Immature natural killer cell (primary cell): ENCODE results near the gene ETV1. TPM values are rescaled to one million over a fixed set of nuclear protein-coding genes. Genes with fewer than 3 reads are reported as not detected.
"Not testable (repeated sequence)": the region's sequence is repeated elsewhere in the genome, so short reads cannot be mapped to it uniquely, and the experiment has no call there.

Experiments used
- DNase-seq, 3 donors: peaks; one replicate each; pipeline ENCODE4 v3.0.0; 2022; ENCODE audit warnings: mixed read lengths in 1 of 3
- H3K27ac Mint-ChIP-seq, 6 donors: one replicate each; pipeline ENCODE4 v1.8.0; 2020; ENCODE audit warnings: mixed read lengths in 6 of 6, mild to moderate bottlenecking in 5 of 6, inconsistent platforms in 4 of 6, moderate library complexity in 3 of 6
- H3K27me3 Mint-ChIP-seq, 3 donors: one replicate each; pipeline ENCODE4 v1.8.0; 2020 to 2021; ENCODE audit warnings: low read depth in 3 of 3, mild to moderate bottlenecking in 3 of 3, mixed read lengths in 3 of 3, moderate library complexity in 3 of 3, inconsistent platforms in 1 of 3
- H3K36me3 Mint-ChIP-seq, 3 donors: one replicate each; pipeline ENCODE4 v1.8.0; 2020; ENCODE audit warnings: mixed read lengths in 3 of 3, inconsistent platforms in 2 of 3, mild to moderate bottlenecking in 2 of 3
- H3K4me1 Mint-ChIP-seq, 2 donors: one replicate each; pipeline ENCODE4 v1.8.0; 2020; ENCODE audit warnings: inconsistent platforms in 2 of 2, mild to moderate bottlenecking in 2 of 2, mixed read lengths in 2 of 2, moderate library complexity in 1 of 2
- H3K4me3 Mint-ChIP-seq, 5 donors: one replicate each; pipeline ENCODE4 v1.8.0; 2020; ENCODE audit warnings: mild to moderate bottlenecking in 5 of 5, mixed read lengths in 5 of 5, inconsistent platforms in 3 of 5, moderate library complexity in 3 of 5
- H3K9me3 Mint-ChIP-seq, 6 donors: one replicate each; pipeline ENCODE4 v1.8.0; 2020; ENCODE audit warnings: mild to moderate bottlenecking in 6 of 6, mixed read lengths in 6 of 6, inconsistent platforms in 4 of 6, moderate library complexity in 3 of 6
- polyA plus RNA-seq, 3 donors: library from polyadenylated mRNA; unstranded; fragments of 300-500 nt; fragmentation: Illumina TruSeq; gene quantifications; one replicate each; pipeline ENCODE4 v1.2.3, GENCODE V29; 2021

ETV1 gene
- polyA plus RNA-seq, 3 donors from 2014 or later = not detected

- Mint-ChIP-seq H3K4me3 (no peak overlapping the region), H3K4me1 (no peaks in the 10 kb centered on the region), H3K27ac (no peak overlapping the region), H3K36me3 (peaks cover 0 to 5% (median 0%) of the 10 kb centered on the region in 3 donors), H3K9me3 (peaks cover 0 to 2% (median 0%) of the 10 kb centered on the region in 6 donors), H3K27me3 (peaks cover 0 to 3% (median 0%) of the 10 kb centered on the region in 3 donors)
- no peak for DNase-seq
Observed at GRCh38 chr7:13945670-13946069, 43.8 kb downstream of the ETV1 start.

GRCh38 chr7:13933536-13933935, 55.9 kb downstream of the ETV1 start:
- peaks cover 0 to 5% (median 0%) of the 10 kb centered on the region in 3 donors for H3K27me3 Mint-ChIP-seq
- no peak overlapping the region for H3K4me3 Mint-ChIP-seq
- H3K9me3 Mint-ChIP-seq = no peaks in the 10 kb centered on the region
- no peak overlapping the region for H3K27ac Mint-ChIP-seq
- no peaks in the 10 kb centered on the region for H3K36me3 Mint-ChIP-seq
- no peak for DNase-seq
- no peaks in the 10 kb centered on the region for H3K4me1 Mint-ChIP-seq

DNA sequence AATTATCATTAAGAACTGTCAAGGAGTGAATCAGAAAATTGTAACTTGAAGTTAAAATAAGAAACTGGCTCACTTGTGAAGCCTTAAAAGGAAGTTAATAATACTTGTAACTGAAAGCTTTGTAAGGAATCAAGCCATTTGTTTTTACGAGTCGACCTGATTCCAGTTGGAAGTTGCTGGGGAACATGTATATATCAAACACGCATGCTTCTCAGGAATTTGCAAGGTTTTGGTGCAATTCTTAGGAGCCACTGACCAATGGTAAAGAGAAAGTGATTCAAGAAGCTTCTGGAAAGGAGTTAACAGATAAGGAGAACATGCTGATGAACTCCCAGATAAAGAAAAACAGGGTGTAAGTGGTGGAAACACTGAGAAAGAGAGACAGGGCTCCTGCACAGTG, 56.4 kb downstream of the ETV1 start:
- H3K27me3 Mint-ChIP-seq = peaks cover 0 to 5% (median 0%) of the 10 kb centered on the region in 3 donors
- no peaks in the 10 kb centered on the region for H3K36me3 Mint-ChIP-seq
- H3K4me1 Mint-ChIP-seq = no peaks in the 10 kb centered on the region
- H3K9me3 Mint-ChIP-seq = no peaks in the 10 kb centered on the region
- H3K27ac Mint-ChIP-seq = no peak overlapping the region
- no peak for DNase-seq
- H3K4me3 Mint-ChIP-seq = no peak overlapping the region

DNA sequence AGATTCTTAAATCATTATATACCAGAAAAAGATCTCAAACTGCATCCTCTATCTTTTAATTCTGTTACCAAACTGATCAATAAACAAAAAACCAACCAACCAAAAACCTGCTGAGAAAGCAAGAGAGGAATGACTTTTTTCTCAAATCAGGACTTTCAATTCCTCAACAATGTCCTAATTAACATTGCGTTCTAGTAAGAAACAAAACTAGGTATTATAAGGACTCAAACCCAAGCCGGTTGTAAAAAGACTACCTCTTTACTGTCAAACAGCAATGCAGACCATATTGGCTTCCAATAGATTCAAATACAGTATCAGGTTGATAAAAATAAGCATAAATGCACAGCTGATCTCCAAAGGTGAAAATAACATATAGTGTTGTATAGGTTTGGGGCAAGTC, 57.3 kb downstream of the ETV1 start:
- H3K4me3 Mint-ChIP-seq = no peak overlapping the region
- no peaks in the 10 kb centered on the region for H3K4me1 Mint-ChIP-seq
- no peak overlapping the region for H3K27ac Mint-ChIP-seq
- DNase-seq = no peak
- H3K9me3 Mint-ChIP-seq = no peaks in the 10 kb centered on the region
- peaks cover 0 to 5% (median 0%) of the 10 kb centered on the region in 3 donors for H3K27me3 Mint-ChIP-seq
- H3K36me3 Mint-ChIP-seq = no peaks in the 10 kb centered on the region

GRCh38 chr7:13921062-13921461, 68.4 kb downstream of the ETV1 start:
- Mint-ChIP-seq H3K4me3 (no peak overlapping the region), H3K9me3 (no peaks in the 10 kb centered on the region), H3K4me1 (no peaks in the 10 kb centered on the region), H3K27ac (no peak overlapping the region), H3K27me3 (peaks cover 0 to 2% (median 0%) of the 10 kb centered on the region in 3 donors), H3K36me3 (no peaks in the 10 kb centered on the region)
- DNase-seq = no peak

DNA sequence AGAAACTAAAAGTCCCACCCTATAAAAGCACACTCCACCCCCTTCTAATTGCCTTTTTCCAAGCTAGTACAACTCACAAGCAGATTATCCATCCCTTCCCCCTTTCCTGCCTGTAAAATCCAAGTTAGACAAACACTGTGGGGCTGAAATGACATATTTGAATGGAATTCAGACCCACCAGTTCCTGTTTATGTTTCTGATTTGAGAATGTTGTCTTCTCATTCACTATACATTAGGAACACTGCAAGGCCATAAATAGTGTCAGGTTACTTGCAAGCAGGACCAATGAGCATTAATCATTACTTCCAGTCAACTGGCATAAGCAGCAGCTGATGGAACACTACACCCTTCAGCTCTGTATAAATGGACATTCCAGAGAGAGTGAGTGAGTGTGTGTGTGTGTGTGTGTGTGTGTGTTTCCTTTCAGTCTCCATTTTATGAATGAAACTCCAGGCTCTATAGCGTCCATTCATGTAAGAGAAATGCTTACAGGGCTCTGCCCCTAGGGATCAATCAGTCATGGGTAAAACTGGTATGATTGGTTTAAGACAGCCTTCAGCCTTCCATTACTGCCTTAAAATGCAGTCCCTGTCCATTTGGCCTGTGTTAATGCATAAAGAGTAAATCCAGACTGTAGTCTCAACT, 69.3 kb downstream of the ETV1 start:
- Mint-ChIP-seq H3K36me3 (no peaks in the 10 kb centered on the region), H3K4me1 (no peaks in the 10 kb centered on the region), H3K27me3 (peaks cover 0 to 2% (median 0%) of the 10 kb centered on the region in 3 donors), H3K4me3 (no peak overlapping the region), H3K27ac (no peak overlapping the region), H3K9me3 (no peaks in the 10 kb centered on the region)
- DNase-seq = no peak

DNA sequence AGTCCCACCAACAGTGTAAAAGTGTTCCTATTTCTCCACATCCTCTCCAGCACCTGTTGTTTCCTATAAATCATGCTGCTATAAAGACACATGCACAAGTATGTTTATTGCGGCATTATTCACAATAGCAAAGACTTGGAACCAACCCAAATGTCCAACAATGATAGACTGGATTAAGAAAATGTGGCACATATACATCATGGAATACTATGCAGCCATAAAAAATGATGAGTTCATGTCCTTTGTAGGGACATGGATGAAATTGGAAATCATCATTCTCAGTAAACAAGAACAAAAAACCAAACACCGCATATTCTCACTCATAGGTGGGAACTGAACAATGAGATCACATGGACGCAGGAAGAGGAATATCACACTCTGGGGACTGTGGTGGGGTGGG, 71.1 kb downstream of the ETV1 start:
- H3K4me3 Mint-ChIP-seq = not testable (repeated sequence)

DNA sequence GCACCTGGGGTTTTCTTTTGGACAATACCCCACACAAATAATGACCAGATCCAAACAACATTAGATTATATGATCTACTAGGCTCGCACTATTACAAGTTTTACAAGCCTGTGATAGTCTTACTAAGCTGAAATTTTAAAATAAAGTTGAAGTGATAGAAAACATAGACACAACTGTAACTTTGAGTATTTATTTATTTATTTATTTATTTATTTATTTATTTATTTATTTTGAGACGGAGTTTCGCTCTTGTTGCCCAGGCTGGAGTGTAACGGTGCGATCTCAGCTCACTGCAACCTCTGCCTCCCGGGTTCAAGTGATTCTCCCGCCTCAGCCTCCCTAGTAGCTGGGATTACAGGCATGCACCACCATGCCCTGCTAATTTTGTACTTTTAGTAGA, 72.4 kb downstream of the ETV1 start:
- not testable (repeated sequence) for H3K4me1 Mint-ChIP-seq, DNase-seq, H3K27ac Mint-ChIP-seq, H3K27me3 Mint-ChIP-seq, H3K4me3 Mint-ChIP-seq, H3K36me3 Mint-ChIP-seq, H3K9me3 Mint-ChIP-seq

More for the DNA sequence above, 71.1 kb downstream of the ETV1 start:
- not testable (repeated sequence) for DNase-seq, H3K27me3 Mint-ChIP-seq, H3K9me3 Mint-ChIP-seq, H3K4me1 Mint-ChIP-seq, H3K27ac Mint-ChIP-seq, H3K36me3 Mint-ChIP-seq

DNA sequence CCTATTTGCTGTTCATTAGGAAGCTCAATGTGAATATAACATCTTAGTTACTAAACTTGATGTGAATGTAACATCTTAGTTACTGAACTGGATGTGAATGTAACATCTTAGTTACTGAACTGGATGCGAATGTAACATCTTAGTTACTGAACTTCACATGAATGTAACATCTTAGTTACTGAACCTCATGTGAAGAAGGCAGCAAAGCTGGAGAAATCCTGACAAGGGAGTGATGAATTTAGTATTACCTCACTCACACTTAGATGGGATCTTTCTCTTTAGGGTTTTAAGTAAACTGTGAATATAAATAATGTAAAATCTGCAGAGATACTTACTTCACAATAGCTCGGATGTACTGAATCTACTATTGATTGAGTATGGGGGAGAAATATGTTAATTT, 73.6 kb downstream of the ETV1 start:
- H3K36me3 Mint-ChIP-seq = no peaks in the 10 kb centered on the region
- H3K27ac Mint-ChIP-seq = no peak overlapping the region
- no peak overlapping the region for H3K4me3 Mint-ChIP-seq
- no peaks in the 10 kb centered on the region for H3K27me3 Mint-ChIP-seq
- DNase-seq = no peak
- no peaks in the 10 kb centered on the region for H3K9me3 Mint-ChIP-seq
- H3K4me1 Mint-ChIP-seq = peaks cover 7 to 8% of the 10 kb centered on the region in 2 donors

DNA sequence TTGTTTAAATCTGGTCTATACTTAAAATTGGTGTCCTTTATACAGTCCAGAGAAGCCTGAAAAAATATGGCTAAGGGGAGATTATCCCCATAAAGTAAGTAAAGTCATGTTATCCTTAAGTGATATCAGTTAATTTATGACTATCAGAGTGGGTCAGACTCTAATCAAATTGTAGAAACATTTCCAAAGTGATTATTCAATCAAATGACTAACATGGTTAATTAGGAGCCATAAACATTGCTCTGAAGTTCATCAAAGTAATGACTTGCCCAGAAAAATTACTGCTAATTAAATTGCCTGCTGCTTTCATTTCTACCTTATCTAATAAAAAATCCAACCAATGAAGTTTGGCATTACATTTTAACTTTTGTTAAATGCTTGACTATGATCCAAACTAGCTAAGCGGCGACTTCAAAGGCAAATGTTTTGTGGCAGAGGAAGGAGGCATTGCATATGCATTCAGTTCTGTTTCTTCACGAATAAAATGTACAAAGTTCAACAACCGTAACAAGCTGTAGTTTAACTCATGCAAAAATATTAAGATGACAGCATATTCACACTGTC, 76.7 kb downstream of the ETV1 start:
- Mint-ChIP-seq H3K9me3 (no peaks in the 10 kb centered on the region), H3K27ac (no peak overlapping the region), H3K27me3 (peaks cover 0 to 4% (median 0%) of the 10 kb centered on the region in 3 donors), H3K4me1 (peaks cover 37 to 38% of the 10 kb centered on the region in 2 donors), H3K4me3 (no peak overlapping the region), H3K36me3 (no peaks in the 10 kb centered on the region)
- no peak for DNase-seq

DNA sequence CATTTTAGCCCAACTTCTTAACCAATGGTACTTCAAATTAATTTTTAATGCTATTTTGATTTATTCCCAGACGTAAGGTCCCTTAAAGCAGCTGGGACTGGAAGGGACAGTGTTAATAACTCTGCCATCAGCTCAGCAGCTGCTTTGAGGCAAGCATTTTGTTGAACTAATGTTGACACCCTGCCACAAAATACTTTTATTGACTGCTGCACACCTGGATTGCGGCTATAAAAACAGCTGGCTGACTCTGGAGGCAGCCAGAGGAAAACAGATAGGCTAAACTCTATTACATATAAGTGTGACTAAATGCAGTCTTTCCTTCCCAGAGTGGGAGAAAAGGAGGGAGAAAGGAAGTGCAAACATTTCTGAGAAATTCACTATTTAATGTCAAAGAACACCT, 77.6 kb downstream of the ETV1 start:
- Mint-ChIP-seq H3K27ac (no peak overlapping the region), H3K4me3 (no peak overlapping the region), H3K4me1 (peaks cover 40 to 44% of the 10 kb centered on the region in 2 donors), H3K27me3 (peaks cover 0 to 4% (median 0%) of the 10 kb centered on the region in 3 donors), H3K9me3 (no peaks in the 10 kb centered on the region), H3K36me3 (no peaks in the 10 kb centered on the region)
- no peak for DNase-seq

DNA sequence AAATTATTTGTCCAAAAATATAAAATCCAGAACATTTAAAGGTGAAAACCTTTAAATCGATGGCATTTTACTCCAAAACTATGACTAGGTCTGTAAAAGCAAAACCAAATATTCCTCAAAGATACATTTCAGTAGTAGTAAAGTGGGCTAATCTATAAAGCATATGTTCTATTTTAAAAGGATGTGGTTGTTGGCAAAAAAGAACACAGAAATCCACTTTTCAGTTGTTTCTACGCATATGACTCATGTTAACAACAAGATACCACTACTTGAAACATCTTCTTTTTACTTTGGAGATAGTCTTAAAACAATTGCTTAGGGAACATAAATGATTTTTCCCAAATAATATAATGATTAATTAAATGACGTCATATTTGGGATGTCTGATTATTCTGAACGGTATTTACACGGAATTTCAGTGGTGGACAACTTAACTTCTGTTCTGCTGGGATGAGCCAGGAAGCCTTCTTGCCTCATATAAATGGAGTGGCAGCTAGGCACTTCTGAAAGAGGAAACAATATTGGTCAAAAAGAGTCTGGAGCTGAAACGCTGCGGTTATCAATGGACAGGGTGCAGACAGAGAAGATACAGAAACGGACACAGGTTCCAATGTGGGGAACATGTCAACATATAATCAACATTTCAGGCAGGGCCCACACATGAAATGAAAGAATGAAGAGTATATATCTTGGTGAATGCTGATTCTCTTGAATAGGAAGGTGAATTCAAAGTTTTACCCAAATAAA, 78.5 kb downstream of the ETV1 start:
- Mint-ChIP-seq H3K27ac (peak overlapping the region in 3 of 6 donors; percentile 9 to 86 (median 42)), H3K4me3 (peak overlapping the region; percentile 4 to 58 (median 34)), H3K9me3 (no peaks in the 10 kb centered on the region), H3K4me1 (peaks cover 40 to 44% of the 10 kb centered on the region in 2 donors), H3K27me3 (peaks cover 0 to 4% (median 0%) of the 10 kb centered on the region in 3 donors), H3K36me3 (no peaks in the 10 kb centered on the region)
- DNase-seq = peak in 1 of 3 donors; percentile 22

DNA sequence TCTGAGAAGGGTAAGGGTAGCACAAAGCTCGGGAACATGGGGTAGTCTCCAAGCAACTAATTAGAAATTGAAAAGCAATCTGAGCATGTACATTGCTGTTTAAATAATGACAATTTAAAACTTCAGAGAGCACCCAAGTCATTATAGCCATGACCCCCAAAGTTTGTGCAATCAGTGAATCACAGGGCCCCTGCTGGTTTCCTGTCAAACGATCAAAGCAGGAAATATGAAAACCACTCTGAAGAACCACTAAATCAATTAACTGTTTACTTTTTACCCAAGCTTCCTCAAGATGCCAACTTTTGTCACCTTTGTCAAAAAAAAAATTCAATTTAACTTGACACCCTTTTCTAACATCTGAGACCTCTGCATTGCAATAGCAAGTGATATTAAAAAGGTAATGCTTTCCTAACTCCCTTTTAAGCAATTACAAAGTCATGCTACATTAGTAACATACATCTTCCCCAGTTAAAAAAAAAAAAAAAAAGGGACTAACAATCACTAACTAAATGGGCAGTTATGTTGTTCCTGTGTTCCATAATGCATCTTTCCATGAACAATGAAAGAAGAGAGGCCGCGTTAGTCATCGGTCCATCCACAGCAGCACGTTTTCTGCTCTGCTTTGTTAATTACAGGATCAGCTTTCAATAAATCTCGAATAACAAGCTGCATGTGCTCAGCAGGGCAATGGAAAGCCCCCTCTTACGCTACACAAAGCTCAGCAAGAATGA, 80.6 kb downstream of the ETV1 start:
- Mint-ChIP-seq H3K4me1 (peaks cover 45 to 56% of the 10 kb centered on the region in 2 donors), H3K9me3 (no peaks in the 10 kb centered on the region), H3K4me3 (peak overlapping the region; percentile 28 to 80 (median 42)), H3K27me3 (peaks cover 0 to 4% (median 0%) of the 10 kb centered on the region in 3 donors), H3K27ac (peak overlapping the region in 3 of 6 donors; percentile 2 to 21 (median 6)), H3K36me3 (no peaks in the 10 kb centered on the region)
- DNase-seq = peak; percentile 7 to 50 (median 10)

GRCh38 chr7:13907831-13908230, 81.6 kb downstream of the ETV1 start:
- no peak for DNase-seq
- H3K27ac Mint-ChIP-seq = no peak overlapping the region
- peaks cover 45 to 56% of the 10 kb centered on the region in 2 donors for H3K4me1 Mint-ChIP-seq
- H3K9me3 Mint-ChIP-seq = no peaks in the 10 kb centered on the region
- H3K36me3 Mint-ChIP-seq = no peaks in the 10 kb centered on the region
- peak overlapping the region in 1 of 5 donors; percentile 80 for H3K4me3 Mint-ChIP-seq
- peaks cover 0 to 4% (median 0%) of the 10 kb centered on the region in 3 donors for H3K27me3 Mint-ChIP-seq
